Aorta (tissue), 5 donors: ENCODE results near the gene PIP5K1B. TPM values are rescaled to one million over a fixed set of nuclear protein-coding genes. Genes with fewer than 3 reads are reported as not detected.

Source experiments
- ATAC-seq: fragments of 200-7000 bp; cut with Tn5 transposase; one replicate; pipeline ENCODE4 v1.9.1; 2022; ENCODE audit warnings: moderate library complexity; ENCODE audit not compliant: low FRiP score
- DNase-seq, 2 donors: peaks; one replicate each; pipeline ENCODE4 v3.0.0-alpha.2; 2020
- H3K27ac ChIP-seq, 2 donors: one replicate each; pipeline ENCODE4 v1.5.1; 2013; ENCODE audit warnings: low read length in 2 of 2, mild to moderate bottlenecking in 2 of 2, moderate library complexity in 2 of 2, control low read depth in 1 of 2, inconsistent platforms in 1 of 2, low read depth in 1 of 2
- H3K27me3 ChIP-seq, 2 donors: one replicate each; pipeline ENCODE4 v1.6.1; 2013; ENCODE audit warnings: control low read depth in 1 of 2, low read length in 1 of 2, mild to moderate bottlenecking in 1 of 2, moderate library complexity in 1 of 2; ENCODE audit not compliant: insufficient read depth in 2 of 2, control insufficient read depth in 1 of 2
- H3K36me3 ChIP-seq, 2 donors: one replicate each; pipeline ENCODE4 v1.6.1; 2013; ENCODE audit warnings: control low read depth in 1 of 2, low read length in 1 of 2, mild to moderate bottlenecking in 1 of 2; ENCODE audit not compliant: insufficient read depth in 2 of 2, control insufficient read depth in 1 of 2
- H3K4me1 ChIP-seq, 2 donors: one replicate each; pipeline ENCODE4 v1.6.1; 2013; ENCODE audit warnings: low read length in 2 of 2, control low read depth in 1 of 2, mild to moderate bottlenecking in 1 of 2, moderate library complexity in 1 of 2; ENCODE audit not compliant: insufficient read depth in 2 of 2, control insufficient read depth in 1 of 2
- H3K4me3 ChIP-seq, 2 donors: one replicate each; pipeline ENCODE4 v1.5.1; 2013; ENCODE audit warnings: low read length in 2 of 2, control low read depth in 1 of 2, mild to moderate bottlenecking in 1 of 2
- H3K9me3 ChIP-seq: one replicate; pipeline ENCODE4 v1.6.1; 2013; ENCODE audit warnings: mild to moderate bottlenecking, low read length; ENCODE audit not compliant: control insufficient read depth
- WGBS, 2 donors: extraction: QIAGEN DNeasy Blood & Tissue Kit; methylation state at CpG; one replicate each; pipeline ENCODE4 v1.1.7; 2013; 5-methylcytosine and 5-hydroxymethylcytosine counted together
- intact Hi-C, 2 donors: fragments of 100-400 bp; cut with DNase I; formaldehyde crosslinking; loops; one replicate each; pipeline versions ENCODE4 v1.14.2 to v1.15.0; 2022
- polyA plus RNA-seq, 2 donors: library from polyadenylated mRNA; stranded (reverse); fragments of 200-250 nt; gene quantifications; one replicate each; pipeline ENCODE4 v1.2.3, GENCODE V29; 2013
- total RNA-seq, 2 donors: library from RNA; stranded (reverse); fragmentation: NEBNext Ultra II Directional; extraction: Animal tissue kit (Norgen Biotek cat#: 25700); gene quantifications; one replicate each; pipeline ENCODE4 v1.2.1, GENCODE V29; 2021
- donor health status: healthy with polysubstance abuse.
- donor health status: Bipolar disorder and iron deficiency.
- donor health status: DM: no; HTN: no; CAD: no.
- donor health status: DM: no; HTN: no; CAD: no.
- donor health status: DM: yes; HTN: yes; CAD: no.

The PIP5K1B gene
- total and polyA plus RNA-seq, 4 donors = 0.82 to 14.5 (median 8.5) TPM

DNA sequence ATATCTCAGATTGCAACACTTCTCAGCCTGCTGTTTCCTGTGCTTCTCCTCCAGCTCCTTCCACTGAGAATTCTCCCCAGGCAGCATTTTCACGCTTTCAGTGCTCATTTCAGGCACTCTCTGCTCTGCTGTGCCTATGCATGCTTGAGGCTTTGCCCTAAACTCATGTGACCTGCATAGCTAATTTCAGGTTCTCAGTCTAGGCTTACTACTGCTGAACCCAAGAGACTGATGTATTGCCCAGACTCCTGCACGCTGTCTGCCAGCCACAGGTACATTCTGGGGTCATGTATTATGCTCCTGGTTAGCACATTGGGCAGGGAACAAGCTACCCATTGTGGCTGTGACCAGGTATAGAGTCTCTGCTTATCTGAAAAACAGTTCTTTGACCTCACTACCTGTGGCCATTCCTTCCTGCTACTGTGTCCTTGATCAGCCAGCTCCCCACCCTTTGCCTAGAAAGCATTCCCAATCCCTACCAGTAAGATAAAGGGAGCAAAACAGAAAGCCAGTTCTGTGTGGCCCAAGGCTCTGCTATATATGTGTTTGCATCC lies 34.7 kb downstream of the PIP5K1B start:
- intact Hi-C loops = no loop called here
- 66 to 76% methylated on average over 2 of the region's 2 CpGs for WGBS, 2 donors
- Histone ChIP-seq H3K9me3 (no peaks in the 10 kb centered on the region), H3K4me3 (no peak overlapping the region), H3K27me3 (no peaks in the 10 kb centered on the region), H3K27ac (peak overlapping the region in 1 of 2 donors; percentile 17), H3K36me3 (peaks cover 0 to 2% of the 10 kb centered on the region in 2 donors), H3K4me1 (peaks cover 0 to under 1% of the 10 kb centered on the region in 2 donors)
- ATAC-seq = no peak
- no peak for DNase-seq

- H3K27ac ChIP-seq = no peak overlapping the region
- intact Hi-C loops = no loop called here
- no peak for DNase-seq
- H3K36me3 ChIP-seq = peaks cover 0 to 2% of the 10 kb centered on the region in 2 donors
- no peak for ATAC-seq
- no peaks in the 10 kb centered on the region for H3K4me1 ChIP-seq
- no peaks in the 10 kb centered on the region for H3K9me3 ChIP-seq
- 72 to 76% methylated on average over 4 of the region's 4 CpGs for WGBS, 2 donors
- no peaks in the 10 kb centered on the region for H3K27me3 ChIP-seq
- no peak overlapping the region for H3K4me3 ChIP-seq
Measured at GRCh38 chr9:68740561-68740960, 35.5 kb downstream of the PIP5K1B start.

DNA sequence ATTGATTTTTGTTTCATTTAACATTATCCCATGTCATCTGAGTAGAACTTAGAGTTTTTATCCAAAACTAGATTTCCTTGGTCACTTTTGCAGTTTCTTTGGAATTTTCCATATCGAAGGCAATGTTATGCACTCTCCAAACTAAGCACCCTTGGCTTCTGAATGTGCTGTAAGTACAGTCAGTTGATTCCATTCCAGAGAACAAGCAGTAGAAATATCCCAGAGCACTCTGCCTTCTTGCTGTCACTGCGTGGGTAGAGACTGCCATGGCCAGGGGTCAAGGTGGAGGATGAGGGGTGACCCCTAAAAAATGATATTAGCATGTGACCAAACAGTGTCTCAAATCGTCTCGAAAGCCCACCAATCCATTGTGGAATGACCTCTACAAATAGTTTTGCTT lies 36.2 kb downstream of the PIP5K1B start:
- H3K4me3 ChIP-seq = no peak overlapping the region
- DNase-seq (no peak), ATAC-seq (no peak)
- no peaks in the 10 kb centered on the region for H3K4me1 ChIP-seq
- H3K9me3 ChIP-seq = no peaks in the 10 kb centered on the region
- H3K27ac ChIP-seq = no peak overlapping the region
- 48 to 53% methylated on average over 4 of the region's 4 CpGs for WGBS, 2 donors
- H3K27me3 ChIP-seq = no peaks in the 10 kb centered on the region
- H3K36me3 ChIP-seq = peaks cover 0 to 2% of the 10 kb centered on the region in 2 donors
- intact Hi-C loops = no loop called here

DNA sequence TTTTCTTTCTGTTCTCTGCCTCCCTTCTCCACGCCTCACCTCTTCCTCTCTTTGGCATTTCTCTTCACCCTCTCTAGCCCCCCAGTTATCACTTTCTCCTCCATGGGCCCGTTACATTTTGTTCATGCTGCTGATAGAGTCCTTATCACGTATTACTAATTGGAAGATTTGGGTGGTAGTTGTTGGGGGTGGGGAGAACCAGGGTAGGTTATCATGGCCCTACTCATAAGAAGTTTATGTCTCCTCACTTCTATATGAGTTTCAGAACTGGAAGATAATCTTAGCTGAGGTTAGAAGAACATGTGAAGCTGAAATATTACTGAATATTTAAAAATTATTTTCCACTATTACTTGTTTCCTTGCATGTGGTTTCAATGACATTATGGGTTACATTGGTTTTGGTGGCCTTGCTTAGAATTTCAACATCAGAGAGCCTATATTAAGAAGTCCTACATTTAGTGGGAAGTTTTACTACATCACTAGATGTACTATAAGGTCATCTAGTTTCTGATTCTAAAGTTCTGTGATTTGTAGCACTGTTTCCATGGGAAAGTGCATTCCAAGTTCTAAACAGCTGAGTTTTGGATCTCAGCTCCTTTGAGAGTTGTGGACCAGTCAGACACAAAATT lies 36.8 kb downstream of the PIP5K1B start:
- H3K27ac ChIP-seq = no peak overlapping the region
- H3K9me3 ChIP-seq = no peaks in the 10 kb centered on the region
- H3K4me3 ChIP-seq = no peak overlapping the region
- no peaks in the 10 kb centered on the region for H3K27me3 ChIP-seq
- no peaks in the 10 kb centered on the region for H3K4me1 ChIP-seq
- intact Hi-C loops = no loop called here
- WGBS, 2 donors = 89 to 91% methylated on average over 3 of the region's 3 CpGs
- ATAC-seq (no peak), DNase-seq (no peak)
- peaks cover 0 to 2% of the 10 kb centered on the region in 2 donors for H3K36me3 ChIP-seq

- H3K9me3 ChIP-seq = no peaks in the 10 kb centered on the region
- H3K4me1 ChIP-seq = no peaks in the 10 kb centered on the region
- H3K27me3 ChIP-seq = no peaks in the 10 kb centered on the region
- WGBS, 2 donors = 94 to 95% methylated on average over 2 of the region's 2 CpGs
- H3K36me3 ChIP-seq = peaks cover 0 to 2% of the 10 kb centered on the region in 2 donors
- H3K27ac ChIP-seq = no peak overlapping the region
- no peak overlapping the region for H3K4me3 ChIP-seq
- ATAC-seq (no peak), DNase-seq (no peak)
- intact Hi-C loops = no loop called here
Measured at GRCh38 chr9:68742333-68742730, 37.3 kb downstream of the PIP5K1B start.

DNA sequence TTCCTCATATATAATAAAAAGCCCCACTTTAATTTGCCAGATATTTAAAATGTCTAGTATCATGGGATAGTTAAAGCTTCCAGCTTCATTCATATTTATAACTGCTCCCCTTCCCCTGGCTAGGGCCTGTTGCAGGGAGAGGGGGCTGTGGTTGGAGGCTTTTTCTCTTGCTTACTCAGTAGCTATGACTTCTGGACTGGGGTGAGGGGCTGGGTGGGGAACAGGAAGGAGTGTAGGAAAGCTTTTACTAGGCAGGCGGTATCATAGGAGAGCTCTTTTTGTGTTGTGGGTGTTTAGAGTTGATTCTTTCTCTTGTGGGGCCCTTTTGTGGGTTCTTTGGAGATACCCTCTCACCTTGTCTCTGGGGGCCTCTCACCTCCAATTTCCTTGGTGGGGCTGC lies 39.4 kb downstream of the PIP5K1B start:
- intact Hi-C loops = no loop called here
- Histone ChIP-seq H3K4me3 (no peak overlapping the region), H3K9me3 (no peaks in the 10 kb centered on the region), H3K27me3 (no peaks in the 10 kb centered on the region), H3K27ac (no peak overlapping the region), H3K36me3 (peaks cover 0 to 2% of the 10 kb centered on the region in 2 donors), H3K4me1 (no peaks in the 10 kb centered on the region)
- no peak for ATAC-seq
- DNase-seq = no peak
- 95 to 100% methylated on average over 1 of the region's 1 CpG for WGBS, 2 donors

GRCh38 chr9:68746525-68746924 lies 41.5 kb downstream of the PIP5K1B start:
- no peak for ATAC-seq
- Histone ChIP-seq H3K4me3 (no peak overlapping the region), H3K4me1 (peaks cover 0 to 7% of the 10 kb centered on the region in 2 donors), H3K9me3 (no peaks in the 10 kb centered on the region), H3K27ac (no peak overlapping the region), H3K27me3 (no peaks in the 10 kb centered on the region), H3K36me3 (no peaks in the 10 kb centered on the region)
- intact Hi-C loops = no loop called here
- WGBS, 2 donors = 87 to 96% methylated on average over 2 of the region's 2 CpGs
- DNase-seq = no peak

DNA sequence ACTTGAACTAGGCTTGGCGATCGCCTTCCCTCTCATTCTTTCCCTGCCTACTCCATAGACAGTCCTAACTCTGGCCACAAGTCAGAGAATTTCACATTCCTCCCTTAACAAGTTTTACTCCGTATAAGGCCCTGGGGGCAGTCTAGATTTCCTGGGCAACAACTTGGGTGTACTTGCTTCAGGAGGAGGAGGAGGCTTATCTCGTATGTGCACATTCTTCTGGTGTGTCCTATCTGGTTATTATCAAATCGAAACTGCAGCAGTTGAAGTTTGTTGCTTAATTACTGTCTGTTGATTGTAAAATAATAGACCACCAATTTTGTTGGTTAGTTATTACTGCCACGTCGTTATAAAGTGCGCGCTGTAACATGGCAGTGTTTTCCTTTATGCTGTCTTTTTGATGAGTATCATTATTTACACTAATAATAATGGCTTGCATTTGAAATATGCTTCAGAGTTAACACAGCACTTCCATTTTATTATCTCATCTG lies 42.0 kb downstream of the PIP5K1B start:
- Histone ChIP-seq H3K36me3 (no peaks in the 10 kb centered on the region), H3K4me3 (no peak overlapping the region), H3K4me1 (peaks cover 0 to 7% of the 10 kb centered on the region in 2 donors), H3K27me3 (no peaks in the 10 kb centered on the region), H3K9me3 (no peaks in the 10 kb centered on the region), H3K27ac (no peak overlapping the region)
- no peak for DNase-seq
- intact Hi-C loops = no loop called here
- ATAC-seq = no peak
- WGBS, 2 donors = 66 to 78% methylated on average over 9 of the region's 9 CpGs

DNA sequence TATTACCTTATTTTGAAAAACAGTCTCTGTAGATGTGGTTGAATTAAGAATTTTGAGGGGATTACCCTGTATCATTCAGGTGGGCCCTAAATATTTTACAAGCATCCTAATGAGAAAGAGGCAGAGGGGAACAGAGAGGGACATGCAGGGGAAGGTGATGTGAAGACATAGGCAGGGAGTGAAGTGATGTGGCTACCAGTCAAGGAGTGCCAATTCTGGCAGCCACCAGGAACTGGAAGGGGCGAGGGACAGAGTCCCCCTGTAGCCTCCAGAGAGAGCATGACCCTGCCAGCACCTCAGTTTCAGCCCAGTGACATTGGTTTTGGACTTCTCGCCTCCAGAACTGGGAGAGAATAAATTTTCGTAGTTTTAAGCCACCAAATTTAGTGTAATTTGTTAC lies 44.1 kb downstream of the PIP5K1B start:
- Histone ChIP-seq H3K27ac (no peak overlapping the region), H3K4me1 (peaks cover 0 to 7% of the 10 kb centered on the region in 2 donors), H3K36me3 (no peaks in the 10 kb centered on the region), H3K9me3 (no peaks in the 10 kb centered on the region), H3K27me3 (no peaks in the 10 kb centered on the region), H3K4me3 (no peak overlapping the region)
- WGBS, 2 donors = 79 to 83% methylated on average over 3 of the region's 3 CpGs
- DNase-seq = no peak
- intact Hi-C loops = no loop called here
- no peak for ATAC-seq
